ENCODE measurements around the gene FAM107B. TPM values are rescaled to one million over a fixed set of nuclear protein-coding genes. Genes with fewer than 3 reads are reported as not detected.

FAM107B gene
- total and polyA plus RNA-seq, 2 of the 4 experiments (the other 2 are of a cell fraction) = 26.4 to 27.1 TPM

DNA sequence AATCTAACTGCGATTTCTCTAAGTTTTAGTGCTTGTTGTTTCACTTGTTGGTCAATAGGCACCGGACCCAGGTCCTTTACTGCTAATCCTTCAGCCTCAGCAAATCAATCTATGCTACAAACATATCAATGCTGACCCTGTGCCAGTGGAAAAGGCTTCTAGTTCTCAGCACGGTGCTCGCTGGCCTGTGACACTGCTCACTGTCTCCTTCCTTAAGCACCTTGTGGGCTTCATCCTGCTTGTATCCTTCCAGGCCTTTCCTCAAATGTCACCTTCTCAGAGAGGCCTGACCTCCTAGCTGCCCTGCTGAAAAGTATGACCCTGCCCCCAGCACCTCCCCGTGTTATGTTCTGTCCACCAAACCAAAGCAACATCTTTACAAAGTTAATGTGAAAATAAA lies 242.7 kb downstream of the FAM107B start (continued):
- TF ChIP-seq RCOR1 (IDR thresholded peaks at IDR 0.05; ENCODE audit: insufficient replicate concordance, low read length) (no peak), USF2 (IDR thresholded peaks at IDR 0.05; ENCODE audit: low read depth, low read length) (no peak)

DNA sequence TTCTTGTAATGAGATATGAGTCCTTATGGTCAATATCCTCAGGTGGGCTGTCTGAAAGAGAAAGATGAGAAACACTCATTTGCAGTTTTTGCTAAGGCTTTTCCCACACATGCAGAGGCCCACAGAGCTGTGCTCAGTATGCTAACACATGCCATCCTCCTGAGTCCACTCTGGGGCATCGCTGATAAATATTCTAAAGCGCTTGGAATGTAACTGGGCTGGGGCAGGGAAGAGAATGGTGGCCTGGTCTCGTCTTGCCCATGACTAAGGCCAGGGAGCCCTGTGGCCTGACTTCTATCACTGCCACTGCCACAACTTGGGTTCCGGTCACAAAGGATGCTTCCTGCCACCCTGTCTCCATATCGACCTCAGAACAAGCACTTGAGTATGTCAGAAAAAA lies 244.2 kb downstream of the FAM107B start:
- H3K4me3 ChIP-seq (ENCODE audit: insufficient read depth, low read depth, low read length) = no peak overlapping the region
- DNase-seq (peak; percentile 49), ATAC-seq (ENCODE audit: low read depth) (peak; percentile 49)
- no CpG with 5 or more reads among the region's 5 CpGs for WGBS, 2 experiments (ENCODE audit: extremely low coverage in 2 of 2, insufficient read length in 1 of 2)
- peaks cover 48% of the 10 kb centered on the region for H4K20me1 ChIP-seq (ENCODE audit: insufficient read depth, low read length)
- peak overlapping the region; percentile 56; the same call in 1 of the 2 replicates for H2BK120ac ChIP-seq (ENCODE audit: low read depth, low read length)
- CTCF ChIA-PET = no interaction called here
- H3K79me1 ChIP-seq (ENCODE audit: low read depth in 1 of 2, low read length in 2 of 2) = peaks cover 52 to 85% of the 10 kb centered on the region in 2 experiments
- H2BK15ac ChIP-seq (ENCODE audit: low read depth, low read length) = no peak overlapping the region; the same call in 2 of the 3 replicates
- H3K27me3 ChIP-seq (ENCODE audit: control insufficient read depth, insufficient read depth, low read length) = no peaks in the 10 kb centered on the region
- peaks cover 27% of the 10 kb centered on the region for H3K36me3 ChIP-seq (ENCODE audit: control insufficient read depth, insufficient read depth, low read length)
- peaks cover 27% of the 10 kb centered on the region for H3K9me1 ChIP-seq (ENCODE audit: insufficient read depth, low read length)
- peak overlapping the region; percentile 27; the same call in 1 of the 2 replicates for H4K91ac ChIP-seq (ENCODE audit: insufficient read depth, low read depth, low read length)
- BruUV-seq (replicated peaks) = no TSS peak
- peak overlapping the region; percentile 69 for H2BK5ac ChIP-seq (ENCODE audit: low read depth, low read length, poor library complexity, severe bottlenecking)
- peaks cover 35% of the 10 kb centered on the region for H3K4me1 ChIP-seq (ENCODE audit: control insufficient read depth, insufficient read depth, low read length)
- H3K18ac ChIP-seq (ENCODE audit: low read depth, low read length) = peak overlapping the region; percentile 10; the same call in 1 of the 2 replicates
- peak overlapping the region; percentile 27; the same call in 1 of the 2 replicates for H2BK20ac ChIP-seq (ENCODE audit: low read depth, low read length)
- POLR2A ChIA-PET (ENCODE audit: unreplicated experiment) = no interaction called here
- no peak overlapping the region for H3K4me2 ChIP-seq (ENCODE audit: low read depth, low read length)
- no peak overlapping the region for H2AFZ ChIP-seq (replicated peaks; ENCODE audit: low read length, poor library complexity)
- intact Hi-C loops (cut with micrococcal nuclease) (no loop called here), in situ Hi-C loops (cut with MboI; ENCODE audit: low sequenced_read_pairs) (no loop called here), dilution Hi-C loops (cut with HindIII; ENCODE audit: low sequenced_read_pairs, unreplicated experiment) (no loop called here)
- no peak overlapping the region for H2AK9ac ChIP-seq (replicated peaks; ENCODE audit: low read depth, low read length, poor library complexity)
- H3K56ac ChIP-seq (ENCODE audit: extremely low read depth, insufficient read depth, low read length) = no peak overlapping the region
- peak overlapping the region; percentile 16; the same call in 1 of the 2 replicates for H3K14ac ChIP-seq (replicated peaks; ENCODE audit: low read depth, low read length)
- peak overlapping the region in 1 of 2 experiments; percentile 51; a peak in 2 of 4 replicates for H4K8ac ChIP-seq (ENCODE audit: low read depth in 2 of 2, low read length in 2 of 2)
- no peak overlapping the region for H3K9ac ChIP-seq (ENCODE audit: low read depth, low read length)
- no peak for TF ChIP-seq RCOR1 (IDR thresholded peaks at IDR 0.05; ENCODE audit: insufficient replicate concordance, low read length)
- TF ChIP-seq, protein P1, sequence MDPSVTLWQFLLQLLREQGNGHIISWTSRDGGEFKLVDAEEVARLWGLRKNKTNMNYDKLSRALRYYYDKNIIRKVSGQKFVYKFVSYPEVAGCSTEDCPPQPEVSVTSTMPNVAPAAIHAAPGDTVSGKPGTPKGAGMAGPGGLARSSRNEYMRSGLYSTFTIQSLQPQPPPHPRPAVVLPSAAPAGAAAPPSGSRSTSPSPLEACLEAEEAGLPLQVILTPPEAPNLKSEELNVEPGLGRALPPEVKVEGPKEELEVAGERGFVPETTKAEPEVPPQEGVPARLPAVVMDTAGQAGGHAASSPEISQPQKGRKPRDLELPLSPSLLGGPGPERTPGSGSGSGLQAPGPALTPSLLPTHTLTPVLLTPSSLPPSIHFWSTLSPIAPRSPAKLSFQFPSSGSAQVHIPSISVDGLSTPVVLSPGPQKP (IDR thresholded peaks at IDR 0.05; ENCODE audit: borderline replicate concordance, low read depth, low read length) = no peak
- no peak for TF ChIP-seq MAZ (IDR thresholded peaks at IDR 0.05; ENCODE audit: borderline replicate concordance, low read depth, low read length)
- no peak for TF ChIP-seq NFE2L2 (IDR thresholded peaks at IDR 0.05; ENCODE audit: low read depth, low read length)
- no peak for TF ChIP-seq MAFK (IDR thresholded peaks at IDR 0.05; ENCODE audit: low read depth, low read length)
- TF ChIP-seq CHD1 (IDR thresholded peaks at IDR 0.05; ENCODE audit: low read depth, low read length) = no peak
- TF ChIP-seq SMC3 (IDR thresholded peaks at IDR 0.05; ENCODE audit: low read depth, low read length) = no peak
- peak overlapping the region; percentile 72 for H3K23ac ChIP-seq (ENCODE audit: low read depth, low read length)
- H3K27ac ChIP-seq (ENCODE audit: insufficient read depth, low read length) = peak overlapping the region; percentile 29; the same call in 1 of the 2 replicates
- H2AK5ac ChIP-seq (ENCODE audit: low read depth, low read length) = peak overlapping the region; percentile 61; the same call in 1 of the 2 replicates
- peak overlapping the region; percentile 37 for H3K4ac ChIP-seq (ENCODE audit: low read depth, low read length)
- H4K5ac ChIP-seq (ENCODE audit: low read depth, low read length) = no peak overlapping the region; the same call in 1 of the 2 replicates
- H3K9me3 ChIP-seq (ENCODE audit: control insufficient read depth, insufficient read depth, low read length) = no peaks in the 10 kb centered on the region

Data from IMR-90 (cell line).